SU-DHL-6 (cell line): ENCODE data around the gene THAP5.

Experiments
- H2AFZ ChIP-seq: fragments of 200-600 bp; sonication (generic); 2 replicates; pipeline ENCODE4 v1.6.1; 2014; ENCODE audit warnings: low read depth, mild to moderate bottlenecking, moderate library complexity, mixed read lengths, antibody characterized with exemption, low read length; ENCODE audit not compliant: severe bottlenecking
- H3F3A ChIP-seq: fragments of 200-600 bp; shearing (Covaris generic); 2 replicates; pipeline ENCODE4 v1.6.0; 2016; ENCODE audit warnings: antibody characterized with exemption, mild to moderate bottlenecking; ENCODE audit not compliant: insufficient read depth
- H3K27ac ChIP-seq: fragments of 200-600 bp; sonication (generic); 2 replicates; pipeline ENCODE4 v1.5.1; 2016; ENCODE audit warnings: low read depth, mild to moderate bottlenecking, low read length, moderate library complexity, mixed read lengths
- H3K27me3 ChIP-seq: fragments of 200-600 bp; sonication (generic), shearing (Covaris generic); 2 replicates; pipeline ENCODE4 v1.6.0; 2014; ENCODE audit warnings: mild to moderate bottlenecking, low read length
- H3K36me3 ChIP-seq: fragments of 200-600 bp; sonication (generic); 2 replicates; pipeline ENCODE4 v1.6.1; 2014; ENCODE audit warnings: mild to moderate bottlenecking, low read length, mixed read lengths
- H3K4me2 ChIP-seq: fragments of 300-600, 200-600 bp; shearing (Covaris generic), sonication (generic); 2 replicates; pipeline ENCODE4 v1.6.0; 2014; ENCODE audit warnings: low read length, low read depth, mild to moderate bottlenecking; ENCODE audit not compliant: poor library complexity, severe bottlenecking
- H3K4me3 ChIP-seq: fragments of 200-600 bp; sonication (generic); 2 replicates; pipeline ENCODE4 v1.5.1; 2014; ENCODE audit warnings: antibody characterized with exemption, low read length, mild to moderate bottlenecking, mixed read lengths; ENCODE audit not compliant: insufficient read depth, poor library complexity, severe bottlenecking
- H3K79me2 ChIP-seq: fragments of 200-600 bp; sonication (generic); 2 replicates; pipeline ENCODE4 v1.6.1; 2014; ENCODE audit warnings: mild to moderate bottlenecking, low read length, moderate library complexity; ENCODE audit not compliant: insufficient read depth
- H3K9ac ChIP-seq: fragments of 200-600 bp; sonication (generic); 2 replicates; pipeline ENCODE4 v1.7.0; 2014; ENCODE audit warnings: mild to moderate bottlenecking, low read length
- H3K9me2 ChIP-seq: fragments of 200-600 bp; sonication (generic); replicated peaks from 2 replicates; pipeline ENCODE4 v1.6.1; 2014; ENCODE audit warnings: low read length; ENCODE audit not compliant: insufficient read depth
- H3K9me3 ChIP-seq: fragments of 200-600 bp; sonication (generic); 2 replicates; pipeline ENCODE4 v1.6.1; 2014; ENCODE audit warnings: low read length, mixed read lengths; ENCODE audit not compliant: insufficient read depth
- H4K20me1 ChIP-seq: fragments of 200-600 bp; sonication (generic); 2 replicates; pipeline ENCODE4 v1.6.1; 2014; ENCODE audit warnings: low read depth, mild to moderate bottlenecking, antibody characterized with exemption, low read length, moderate library complexity, mixed read lengths
- CTCF ChIP-seq: fragments of 200-600 bp; sonication (generic); IDR thresholded peaks from one replicate; pipeline ENCODE4 v1.5.1; 2017; ENCODE audit warnings: antibody characterized with exemption, mild to moderate bottlenecking, low read length, moderate library complexity; ENCODE audit not compliant: insufficient read depth, poor library complexity, severe bottlenecking
- EZH2phosphoT487 ChIP-seq: fragments of 200-600 bp; sonication (generic), shearing (Covaris generic); conservative IDR thresholded peaks from 2 replicates; pipeline ENCODE4 v1.6.1; 2018; ENCODE audit warnings: mild to moderate bottlenecking, antibody characterized with exemption, low read length, moderate library complexity, mixed read lengths

THAP5 gene

GRCh38 chr7:108580298-108580697 lies 10.8 kb upstream of the THAP5 start:
- H4K20me1 ChIP-seq: no peaks in the 10 kb centered on the region

DNA sequence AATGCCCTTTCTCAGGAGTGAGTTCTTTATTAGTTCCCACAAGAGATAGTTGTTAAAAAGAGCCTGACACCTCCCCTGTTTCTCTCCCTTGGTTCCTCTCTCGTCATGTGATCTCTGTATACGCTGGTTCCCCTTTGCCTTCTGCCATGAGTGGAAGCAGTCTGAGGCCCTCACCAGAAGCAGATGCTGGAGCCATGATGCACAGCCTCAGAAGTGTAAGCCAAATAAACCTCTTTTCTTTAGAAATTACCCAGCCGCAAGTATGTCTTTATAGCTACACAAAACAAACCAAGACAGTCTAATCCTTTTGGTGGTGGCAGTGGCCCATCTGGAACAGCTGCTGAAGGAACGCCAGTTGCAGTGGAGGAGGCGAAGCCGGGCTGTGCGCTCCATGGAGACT lies 9.4 kb upstream of the THAP5 start:
- peaks cover 21% of the 10 kb centered on the region; the same call in 1 of the 2 replicates for H3K9me3 ChIP-seq
- H3K27me3 ChIP-seq: no peaks in the 10 kb centered on the region
- peaks cover 12% of the 10 kb centered on the region; the same call in 1 of the 2 replicates for H3K36me3 ChIP-seq
- TF ChIP-seq CTCF (no peak), EZH2phosphoT487 (no peak)
- no peaks in the 10 kb centered on the region for H3K9me2 ChIP-seq
- no peak overlapping the region for H3K4me3 ChIP-seq
- no peaks in the 10 kb centered on the region for H3K79me2 ChIP-seq
- no peak overlapping the region for H2AFZ ChIP-seq
- H3K27ac ChIP-seq: no peak overlapping the region
- H3F3A ChIP-seq: no peaks in the 10 kb centered on the region
- no peak overlapping the region for H3K9ac ChIP-seq
- no peak overlapping the region for H3K4me2 ChIP-seq
- no peaks in the 10 kb centered on the region for H4K20me1 ChIP-seq

More at GRCh38 chr7:108580298-108580697, 10.8 kb upstream of the THAP5 start:
- Histone ChIP-seq H3K4me2 (no peak overlapping the region), H3K9ac (no peak overlapping the region), H3K36me3 (0 out of 2 replicates have a peak, but pooled peaks cover 4% of the 10 kb centered on the region), H3K4me3 (no peak overlapping the region), H3K79me2 (no peaks in the 10 kb centered on the region), H2AFZ (no peak overlapping the region), H3K9me2 (no peaks in the 10 kb centered on the region), H3K9me3 (peaks cover 21% of the 10 kb centered on the region; the same call in 1 of the 2 replicates), H3K27me3 (no peaks in the 10 kb centered on the region), H3K27ac (no peak overlapping the region), H3F3A (no peaks in the 10 kb centered on the region)
- TF ChIP-seq EZH2phosphoT487: no peak
- no peak for TF ChIP-seq CTCF

GRCh38 chr7:108576116-108576515 lies 6.6 kb upstream of the THAP5 start:
- peaks cover 28% of the 10 kb centered on the region; the same call in 1 of the 2 replicates for H3K36me3 ChIP-seq
- H3K9ac ChIP-seq: no peak overlapping the region
- TF ChIP-seq EZH2phosphoT487: no peak
- no peak for TF ChIP-seq CTCF
- no peak overlapping the region for H3K4me2 ChIP-seq
- no peak overlapping the region for H3K27ac ChIP-seq
- H3K9me3 ChIP-seq: peaks cover 21% of the 10 kb centered on the region; the same call in 1 of the 2 replicates
- H3K27me3 ChIP-seq: no peaks in the 10 kb centered on the region
- no peaks in the 10 kb centered on the region for H3F3A ChIP-seq
- H3K9me2 ChIP-seq: no peaks in the 10 kb centered on the region
- no peak overlapping the region for H2AFZ ChIP-seq
- H3K79me2 ChIP-seq: peaks cover 20% of the 10 kb centered on the region
- H4K20me1 ChIP-seq: no peaks in the 10 kb centered on the region
- no peak overlapping the region for H3K4me3 ChIP-seq
